ENCODE measurements around the gene EVI5.

DNA sequence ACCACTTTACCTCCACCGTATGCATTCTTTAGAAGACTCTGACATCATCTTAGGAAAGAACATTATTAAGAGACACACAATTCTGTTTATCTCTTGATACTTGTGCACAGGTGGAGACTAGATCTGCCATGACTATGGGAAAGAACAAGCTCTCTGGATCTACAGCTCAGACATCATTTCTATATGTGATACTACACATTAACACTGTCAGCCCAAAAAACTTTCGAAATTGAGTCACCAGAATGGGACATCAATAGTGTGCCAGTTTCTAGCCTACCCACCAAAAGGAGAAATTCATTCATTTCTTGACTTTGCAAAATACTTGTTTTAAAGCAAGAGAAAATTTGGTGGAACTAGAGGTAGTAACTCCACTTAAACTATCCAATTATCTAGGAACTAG is 6.0 kb upstream of the EVI5 start:
- TF ChIP-seq, protein P1, sequence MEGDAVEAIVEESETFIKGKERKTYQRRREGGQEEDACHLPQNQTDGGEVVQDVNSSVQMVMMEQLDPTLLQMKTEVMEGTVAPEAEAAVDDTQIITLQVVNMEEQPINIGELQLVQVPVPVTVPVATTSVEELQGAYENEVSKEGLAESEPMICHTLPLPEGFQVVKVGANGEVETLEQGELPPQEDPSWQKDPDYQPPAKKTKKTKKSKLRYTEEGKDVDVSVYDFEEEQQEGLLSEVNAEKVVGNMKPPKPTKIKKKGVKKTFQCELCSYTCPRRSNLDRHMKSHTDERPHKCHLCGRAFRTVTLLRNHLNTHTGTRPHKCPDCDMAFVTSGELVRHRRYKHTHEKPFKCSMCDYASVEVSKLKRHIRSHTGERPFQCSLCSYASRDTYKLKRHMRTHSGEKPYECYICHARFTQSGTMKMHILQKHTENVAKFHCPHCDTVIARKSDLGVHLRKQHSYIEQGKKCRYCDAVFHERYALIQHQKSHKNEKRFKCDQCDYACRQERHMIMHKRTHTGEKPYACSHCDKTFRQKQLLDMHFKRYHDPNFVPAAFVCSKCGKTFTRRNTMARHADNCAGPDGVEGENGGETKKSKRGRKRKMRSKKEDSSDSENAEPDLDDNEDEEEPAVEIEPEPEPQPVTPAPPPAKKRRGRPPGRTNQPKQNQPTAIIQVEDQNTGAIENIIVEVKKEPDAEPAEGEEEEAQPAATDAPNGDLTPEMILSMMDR (IDR thresholded peaks at IDR 0.05), result no peak
- no peak for TF ChIP-seq EP300 (IDR thresholded peaks at IDR 0.05)

Data from sigmoid colon (tissue), 4 donors.